GDM1 (cell line): ENCODE results near the gene CDC42BPB.

Experiments
- DNase-seq: peaks from one replicate; lab custom pipeline; 2025; lab: John Stamatoyannopoulos, UW

Gene CDC42BPB

DNA sequence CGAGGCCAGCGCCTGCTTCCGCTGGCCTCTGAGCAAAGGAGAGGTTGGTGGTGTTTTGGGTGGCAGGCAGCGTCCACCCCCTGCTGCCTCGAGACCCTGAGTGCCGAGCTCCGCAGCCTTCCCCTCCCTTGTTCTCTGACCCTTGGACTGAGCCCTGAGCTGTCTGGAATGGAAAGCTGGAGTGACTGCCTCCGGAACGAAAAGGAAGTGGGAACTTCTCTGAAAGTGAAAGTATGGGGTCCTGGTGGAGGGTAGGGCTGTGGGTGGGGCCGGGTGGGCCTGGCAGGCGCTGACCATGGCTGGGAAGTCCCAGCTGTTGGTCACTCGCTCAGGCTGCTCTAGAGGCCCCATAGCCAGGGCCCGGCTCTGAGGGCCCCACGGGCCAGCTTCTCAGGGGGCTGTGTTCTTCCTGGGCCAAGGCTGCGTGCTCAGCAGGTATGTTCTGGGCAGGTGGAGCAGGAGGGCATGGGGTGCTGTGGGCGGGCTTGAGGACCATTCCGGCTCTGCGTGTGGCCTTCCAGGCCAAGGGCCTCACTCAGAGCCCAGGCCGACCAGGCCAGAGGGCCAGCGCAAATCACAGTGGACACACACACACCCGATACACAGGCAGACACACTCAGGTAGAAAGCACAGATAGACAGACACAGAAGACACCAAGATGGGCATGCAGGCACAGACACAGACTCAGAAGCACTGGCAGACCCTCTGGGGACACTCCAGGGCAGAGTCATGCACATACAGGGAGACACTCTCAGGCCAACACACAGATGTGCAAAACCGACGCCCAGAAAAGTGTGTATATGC, 37.3 kb upstream of the CDC42BPB start, which contains the start of gene EXOC3L4:
EXOC3L4 (plus strand) TSS at position 320 of the 804 bp plus-strand sequence. CDS start 5,495 bp downstream, outside the sequence.
- no peak for DNase-seq

GRCh38 chr14:103093856-103094405, 36.6 kb upstream of the CDC42BPB start:
- no peak for DNase-seq

DNA sequence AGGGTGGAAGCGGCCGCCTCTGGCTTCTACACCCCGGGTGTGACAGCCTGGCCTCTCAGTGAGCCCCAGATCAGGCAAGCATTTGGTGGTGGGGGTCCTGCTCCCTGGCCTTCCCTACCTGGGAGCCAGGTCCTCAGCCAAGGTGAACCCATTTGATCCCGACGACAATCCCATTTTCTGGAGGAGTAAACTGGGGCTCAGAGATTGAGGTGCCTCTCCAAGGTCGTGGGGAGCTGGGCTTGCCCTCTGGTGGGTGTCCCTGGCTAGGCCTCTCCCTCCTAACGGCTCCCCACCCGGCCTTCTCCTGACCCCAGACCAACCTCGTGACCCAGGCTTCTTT, 34.5 kb upstream of the CDC42BPB start:
- no peak for DNase-seq

DNA sequence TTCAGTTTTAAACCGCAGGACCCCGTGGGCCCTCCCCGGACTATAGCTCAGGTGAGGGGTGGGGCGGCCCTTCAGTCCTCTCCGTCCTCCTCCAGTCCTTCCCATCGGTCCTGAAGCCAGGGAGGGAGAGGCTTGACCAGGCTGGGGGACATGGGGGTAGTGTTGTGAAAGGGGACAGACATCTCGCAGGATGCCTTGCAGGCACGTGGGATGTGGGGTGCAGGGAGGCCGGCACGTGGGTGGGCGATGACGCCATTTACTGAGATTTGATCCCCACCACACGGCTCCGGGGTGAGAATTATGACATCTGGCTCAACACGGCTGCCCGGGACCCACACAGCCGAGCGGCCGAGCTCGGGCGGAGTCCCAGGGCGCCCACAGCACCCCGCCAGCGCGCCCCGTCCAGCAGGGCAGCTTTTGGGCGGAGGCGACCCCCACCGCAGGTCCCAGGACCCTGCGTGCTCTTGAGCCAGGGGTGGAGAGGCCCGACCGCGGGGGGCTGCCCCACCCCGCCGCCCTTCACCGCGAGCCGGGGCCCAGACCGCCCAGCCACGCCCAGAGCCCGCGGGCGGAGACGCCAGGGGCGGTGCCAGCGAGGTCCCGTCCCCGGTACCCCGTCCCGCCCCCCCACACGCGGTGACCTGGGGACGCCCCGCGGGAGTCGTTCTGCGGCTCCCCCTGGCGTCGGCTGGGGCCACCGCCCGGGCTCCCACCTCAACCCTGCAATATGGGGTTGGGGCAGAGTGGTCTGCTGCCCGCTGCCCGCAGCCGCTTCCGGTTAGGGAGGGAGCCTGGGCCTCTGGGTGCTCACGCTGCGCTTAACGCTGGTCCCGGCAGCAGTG, 33.9 kb upstream of the CDC42BPB start:
- DNase-seq, result no peak

GRCh38 chr14:103090481-103091020, 33.2 kb upstream of the CDC42BPB start:
- DNase-seq, result no peak

DNA sequence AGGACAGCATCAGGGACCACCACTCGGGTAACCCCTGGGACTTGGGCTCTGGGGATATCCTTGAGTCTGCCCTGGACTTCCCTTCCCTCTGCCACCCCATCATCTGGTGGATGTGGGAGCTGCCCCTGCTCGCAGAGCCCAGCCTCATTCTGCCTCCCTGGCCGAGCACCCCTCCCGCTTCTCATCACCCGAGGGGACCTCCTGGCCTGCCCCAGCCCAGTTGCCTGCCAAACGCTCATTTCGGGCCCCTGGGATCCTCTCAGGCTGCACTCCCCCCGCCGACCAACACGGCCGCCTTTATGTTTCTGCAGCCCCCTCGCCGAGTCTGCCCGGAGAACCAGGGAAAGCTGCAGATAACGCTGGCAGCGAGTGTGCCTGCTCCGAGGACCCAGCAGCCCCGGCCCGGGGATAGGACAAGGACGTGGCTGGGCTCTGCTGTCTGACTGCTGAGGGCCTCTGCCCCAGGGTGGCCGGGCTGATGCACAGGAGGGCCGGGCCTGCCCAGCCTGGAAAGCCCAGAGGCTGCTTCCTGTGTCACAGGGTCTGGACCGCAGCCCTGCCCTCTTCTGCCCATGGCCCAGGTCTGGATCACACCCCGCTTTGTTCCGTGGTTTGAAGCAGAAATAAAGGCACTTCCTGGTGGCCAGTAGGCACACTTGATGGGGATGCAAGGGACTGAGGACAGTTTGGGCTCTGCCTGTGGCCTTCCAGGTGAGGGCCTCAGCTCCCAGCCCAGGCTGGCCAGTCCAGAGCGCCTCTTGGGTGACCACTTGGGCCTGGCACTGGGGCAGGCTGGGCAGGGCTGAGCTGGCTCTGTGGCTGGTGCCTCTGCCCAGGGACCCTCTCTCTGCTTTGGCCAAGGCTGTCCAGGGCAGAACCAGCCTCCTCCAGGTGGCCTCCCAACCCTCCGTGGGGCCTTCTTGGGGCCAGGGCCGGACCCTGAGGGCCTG, 32.3 kb upstream of the CDC42BPB start:
- no peak for DNase-seq

DNA sequence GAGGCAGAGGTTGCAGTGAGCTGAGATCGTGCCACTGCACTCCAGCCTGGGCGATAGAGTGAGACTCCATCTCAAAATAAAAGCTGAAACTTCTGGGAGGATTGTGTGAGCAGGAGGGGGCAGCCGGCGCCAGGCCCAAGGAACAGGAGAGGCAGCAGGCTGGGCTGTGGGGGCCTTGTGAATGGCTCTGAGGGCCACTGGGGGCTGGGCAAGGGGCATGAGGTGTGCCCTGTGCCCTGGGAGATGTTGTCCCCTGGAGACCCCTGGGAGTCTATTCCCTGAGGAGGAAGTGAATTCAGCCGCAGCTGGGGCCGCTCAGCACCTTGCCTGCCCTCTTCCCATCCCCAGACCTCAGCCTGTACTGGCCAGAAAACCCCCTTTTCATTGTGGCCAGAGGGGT, 31.6 kb upstream of the CDC42BPB start:
- DNase-seq, result no peak

DNA sequence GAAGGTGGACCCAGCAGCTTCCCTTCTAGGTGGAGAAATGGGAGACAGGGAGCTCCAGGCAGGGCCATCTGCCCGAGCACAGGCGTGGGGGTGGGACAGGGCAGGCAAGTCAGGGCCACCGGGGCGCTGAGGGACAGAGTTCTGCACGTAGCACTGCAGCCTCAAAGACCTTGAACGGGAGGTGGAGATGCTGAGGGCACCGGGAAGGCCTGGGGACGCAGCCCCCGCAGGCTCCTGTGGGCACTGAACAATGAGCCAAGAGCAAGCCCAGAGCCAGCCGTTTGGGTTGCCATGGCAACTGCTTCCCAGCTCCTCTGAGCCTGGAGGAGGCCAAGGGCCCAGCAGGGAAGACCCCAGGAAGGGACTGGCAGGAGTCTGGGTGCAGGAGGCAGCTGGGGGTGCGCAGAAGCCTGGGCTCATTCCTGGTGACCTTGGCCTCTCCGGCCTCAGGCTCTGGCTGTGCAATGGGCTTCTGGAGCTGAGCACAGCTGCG, 30.0 kb upstream of the CDC42BPB start:
- DNase-seq, result no peak

- DNase-seq, result no peak
Observed at GRCh38 chr14:103086771-103087342, 29.5 kb upstream of the CDC42BPB start.

DNA sequence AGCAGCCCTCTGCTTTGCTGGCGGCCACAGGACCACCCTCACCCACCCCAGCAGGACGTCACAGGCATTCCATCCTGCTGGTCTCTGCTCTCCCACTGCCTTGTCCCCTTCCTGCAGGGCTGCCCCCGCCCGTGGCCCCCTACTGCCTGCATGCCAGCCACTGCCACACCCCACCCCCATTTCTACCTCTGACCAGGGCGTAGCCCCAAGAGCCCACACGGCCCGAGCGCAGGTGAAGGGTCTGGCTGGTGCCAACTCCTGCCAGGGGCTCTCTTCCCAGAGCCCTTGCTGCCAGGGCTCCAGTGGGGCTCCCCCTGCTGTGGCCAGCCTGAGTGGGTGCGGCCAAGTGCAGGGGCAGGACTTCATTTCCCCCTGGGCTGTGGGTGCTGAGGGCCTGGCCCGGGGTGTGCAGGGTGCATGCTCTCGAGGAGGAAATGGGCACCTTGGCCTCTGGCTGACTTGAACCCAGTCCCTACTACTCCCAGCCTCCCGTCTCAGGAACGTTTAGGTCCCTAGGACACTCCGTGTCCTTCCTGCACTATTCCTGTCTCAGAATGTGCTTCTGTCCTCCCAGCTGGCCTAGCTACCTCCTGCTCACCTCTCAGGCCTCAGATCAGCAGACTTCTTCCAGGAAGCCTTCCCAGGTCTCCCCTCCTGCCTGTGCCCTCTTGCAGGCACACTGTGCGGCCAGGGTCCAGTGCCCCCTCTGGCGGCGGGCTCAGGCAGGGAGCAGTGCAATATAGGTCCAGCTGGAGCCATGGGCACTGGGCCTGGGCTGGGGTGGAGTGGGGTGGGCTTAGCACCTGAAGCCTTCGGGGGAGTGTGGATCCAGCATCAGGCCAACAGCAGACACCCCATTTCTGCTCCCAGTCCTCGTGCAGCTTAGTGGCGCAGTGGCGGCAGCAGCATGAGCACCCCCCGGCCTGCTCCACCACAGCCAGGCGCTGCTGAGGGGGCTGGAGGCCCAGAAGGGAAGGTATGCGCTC, 28.1 kb upstream of the CDC42BPB start:
- DNase-seq, result no peak

GRCh38 chr14:103084021-103084919, 26.9 kb upstream of the CDC42BPB start, which contains the start of gene LBHD2:
TSS of gene LBHD2 (plus strand) at chr14:103084210. CDS start at chr14:103086013, 1,803 bp downstream.
- DNase-seq, result no peak

DNA sequence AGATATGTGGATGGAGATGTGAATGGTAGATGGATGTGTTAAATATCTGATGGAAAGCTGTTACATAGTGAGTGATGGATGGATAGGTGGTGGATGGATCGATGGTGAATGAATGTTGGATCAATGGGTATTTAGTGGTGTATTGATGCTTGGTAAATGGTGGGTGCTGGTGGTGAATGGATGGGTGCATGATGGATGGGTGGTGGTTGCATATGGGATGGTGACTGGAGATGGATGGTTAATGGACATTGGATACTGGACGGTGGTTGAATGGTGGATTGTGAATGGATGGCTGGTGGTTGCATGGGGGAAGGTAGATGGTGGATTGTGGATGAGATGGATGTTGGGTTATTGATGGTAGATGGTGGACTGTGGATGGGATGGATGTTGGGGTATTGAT, 24.6 kb upstream of the CDC42BPB start:
- DNase-seq, result no peak

- no peak for DNase-seq
Observed at GRCh38 chr14:103078860-103079587, 21.7 kb upstream of the CDC42BPB start.

DNA sequence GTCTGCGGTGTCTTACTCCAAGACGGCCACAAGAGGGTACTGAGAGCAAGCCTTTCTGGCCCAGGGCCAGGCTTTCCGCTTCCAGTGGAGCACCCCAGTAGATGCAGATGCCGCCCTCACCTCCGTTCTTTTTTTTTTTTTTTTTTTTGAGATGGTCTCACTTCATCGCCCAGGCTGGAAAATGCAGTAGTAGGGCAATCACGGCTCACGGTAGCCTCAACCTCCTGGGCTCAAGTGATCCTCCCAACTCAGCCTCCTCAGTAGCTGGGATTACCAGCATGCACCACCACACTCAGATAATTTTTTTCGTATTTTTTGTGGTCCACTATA, 21.0 kb upstream of the CDC42BPB start:
- peak; percentile 58 for DNase-seq

DNA sequence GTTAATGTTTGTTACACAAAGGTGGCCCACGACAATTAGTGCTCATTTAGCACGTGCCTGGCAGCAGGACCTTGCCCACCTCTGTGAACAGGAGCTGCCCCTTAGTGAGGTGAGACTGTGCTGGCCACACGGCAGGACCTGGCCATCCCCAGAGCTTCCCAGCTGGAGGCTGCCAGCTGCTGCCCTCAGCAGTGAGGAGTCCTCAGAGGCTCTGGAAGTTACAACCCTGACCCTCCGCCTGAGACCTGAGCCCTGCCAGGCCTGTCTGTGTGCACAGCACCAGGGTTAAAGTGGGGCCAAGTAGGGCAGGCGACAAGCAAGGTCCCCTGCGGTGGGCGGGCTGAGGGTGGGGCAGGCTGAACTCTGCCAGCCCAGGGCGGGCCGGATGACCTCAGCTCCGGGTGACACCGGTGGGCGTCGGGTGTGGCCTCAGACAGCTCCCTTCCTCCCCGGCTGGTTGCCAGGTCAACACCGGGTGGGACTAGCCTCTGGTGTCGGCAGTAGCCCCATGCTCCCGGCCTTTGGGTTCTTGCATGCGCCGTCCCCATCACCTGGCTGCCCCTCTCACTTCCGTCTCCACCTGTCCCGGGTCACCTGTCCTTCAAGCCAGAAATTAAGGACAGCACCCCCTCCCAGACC, 17.5 kb upstream of the CDC42BPB start:
- DNase-seq, result no peak

- DNase-seq, result no peak
Observed at GRCh38 chr14:103073876-103074728, 16.8 kb upstream of the CDC42BPB start.
